Measurements from ENCODE around the gene GRIK4.

DNA sequence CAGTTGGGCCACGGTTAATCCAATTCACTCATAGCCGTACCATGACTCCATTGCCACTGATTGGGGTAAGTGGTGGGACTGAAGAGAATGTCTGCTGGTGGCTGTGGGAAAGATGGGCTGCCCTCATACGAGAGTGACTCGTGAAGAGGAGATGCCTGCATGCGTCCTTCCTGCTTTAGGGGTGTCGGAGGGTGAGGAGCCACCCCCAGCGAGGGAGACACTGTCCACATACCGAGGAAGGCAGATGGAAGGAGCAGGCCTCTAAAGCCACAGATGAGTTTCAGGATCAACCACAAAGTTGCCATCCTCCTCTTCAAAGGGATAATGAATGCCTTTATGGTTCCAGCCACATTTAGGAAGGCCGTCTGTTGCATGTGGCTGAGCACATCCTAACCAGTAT is 83.2 kb downstream of the GRIK4 start:
- TF ChIP-seq CTCF (IDR thresholded peaks at IDR 0.05; ENCODE audit: insufficient read depth, low read length) = no peak
- no peak for TF ChIP-seq POLR2AphosphoS5 (IDR thresholded peaks at IDR 0.05; ENCODE audit: low read depth)
- no peak for TF ChIP-seq GABPA (IDR thresholded peaks at IDR 0.05; ENCODE audit: low read depth)
- TF ChIP-seq, protein P1, sequence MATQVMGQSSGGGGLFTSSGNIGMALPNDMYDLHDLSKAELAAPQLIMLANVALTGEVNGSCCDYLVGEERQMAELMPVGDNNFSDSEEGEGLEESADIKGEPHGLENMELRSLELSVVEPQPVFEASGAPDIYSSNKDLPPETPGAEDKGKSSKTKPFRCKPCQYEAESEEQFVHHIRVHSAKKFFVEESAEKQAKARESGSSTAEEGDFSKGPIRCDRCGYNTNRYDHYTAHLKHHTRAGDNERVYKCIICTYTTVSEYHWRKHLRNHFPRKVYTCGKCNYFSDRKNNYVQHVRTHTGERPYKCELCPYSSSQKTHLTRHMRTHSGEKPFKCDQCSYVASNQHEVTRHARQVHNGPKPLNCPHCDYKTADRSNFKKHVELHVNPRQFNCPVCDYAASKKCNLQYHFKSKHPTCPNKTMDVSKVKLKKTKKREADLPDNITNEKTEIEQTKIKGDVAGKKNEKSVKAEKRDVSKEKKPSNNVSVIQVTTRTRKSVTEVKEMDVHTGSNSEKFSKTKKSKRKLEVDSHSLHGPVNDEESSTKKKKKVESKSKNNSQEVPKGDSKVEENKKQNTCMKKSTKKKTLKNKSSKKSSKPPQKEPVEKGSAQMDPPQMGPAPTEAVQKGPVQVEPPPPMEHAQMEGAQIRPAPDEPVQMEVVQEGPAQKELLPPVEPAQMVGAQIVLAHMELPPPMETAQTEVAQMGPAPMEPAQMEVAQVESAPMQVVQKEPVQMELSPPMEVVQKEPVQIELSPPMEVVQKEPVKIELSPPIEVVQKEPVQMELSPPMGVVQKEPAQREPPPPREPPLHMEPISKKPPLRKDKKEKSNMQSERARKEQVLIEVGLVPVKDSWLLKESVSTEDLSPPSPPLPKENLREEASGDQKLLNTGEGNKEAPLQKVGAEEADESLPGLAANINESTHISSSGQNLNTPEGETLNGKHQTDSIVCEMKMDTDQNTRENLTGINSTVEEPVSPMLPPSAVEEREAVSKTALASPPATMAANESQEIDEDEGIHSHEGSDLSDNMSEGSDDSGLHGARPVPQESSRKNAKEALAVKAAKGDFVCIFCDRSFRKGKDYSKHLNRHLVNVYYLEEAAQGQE (IDR thresholded peaks at IDR 0.05; ENCODE audit: insufficient replicate concordance, low read depth) = no peak
- TF ChIP-seq SPI1 (IDR thresholded peaks at IDR 0.05; ENCODE audit: borderline replicate concordance, low read depth) = no peak
